DMS153 (cell line): ENCODE measurements around the gene VPS13A.
"Not testable (repeated sequence)": the region's sequence is repeated elsewhere in the genome, so short reads cannot be mapped to it uniquely, and the experiment has no call there.

Source experiments
- DNase-seq: peaks from one replicate; lab custom pipeline; 2025; lab: John Stamatoyannopoulos, UW

The VPS13A gene

GRCh38 chr9:77188242-77188641 lies 10.9 kb downstream of the VPS13A start:
- DNase-seq = no peak

- no peak for DNase-seq
Measured at GRCh38 chr9:77194423-77194822, 17.1 kb downstream of the VPS13A start.

GRCh38 chr9:77210116-77210515 lies 32.8 kb downstream of the VPS13A start:
- DNase-seq = no peak

- no peak for DNase-seq
Measured at GRCh38 chr9:77211561-77211960, 34.2 kb downstream of the VPS13A start.

GRCh38 chr9:77212801-77213200 lies 35.5 kb downstream of the VPS13A start:
- DNase-seq = no peak

GRCh38 chr9:77215874-77216273 lies 38.5 kb downstream of the VPS13A start:
- no peak for DNase-seq

- DNase-seq = no peak
Measured at GRCh38 chr9:77218612-77219011, 41.3 kb downstream of the VPS13A start.

GRCh38 chr9:77221431-77221830 lies 44.1 kb downstream of the VPS13A start:
- no peak for DNase-seq

GRCh38 chr9:77224746-77225312 lies 47.5 kb downstream of the VPS13A start:
- DNase-seq = no peak

- DNase-seq = no peak
Measured at GRCh38 chr9:77236693-77237092, 59.4 kb downstream of the VPS13A start.

- no peak for DNase-seq
Measured at GRCh38 chr9:77237896-77238295, 60.6 kb downstream of the VPS13A start.

- no peak for DNase-seq
Measured at GRCh38 chr9:77251050-77251449, 73.7 kb downstream of the VPS13A start.

- no peak for DNase-seq
Measured at GRCh38 chr9:77257275-77257674, 79.9 kb downstream of the VPS13A start.

- DNase-seq = no peak
Measured at GRCh38 chr9:77261605-77262004, 84.3 kb downstream of the VPS13A start.

- DNase-seq = not testable (repeated sequence)
Measured at GRCh38 chr9:77267762-77268161, 90.4 kb downstream of the VPS13A start.

GRCh38 chr9:77271023-77271690 lies 93.8 kb downstream of the VPS13A start:
- no peak for DNase-seq

GRCh38 chr9:77276799-77277198 lies 99.5 kb downstream of the VPS13A start:
- no peak for DNase-seq

- no peak for DNase-seq
Measured at GRCh38 chr9:77277719-77278118, 100.4 kb downstream of the VPS13A start.

- DNase-seq = no peak
Measured at GRCh38 chr9:77283991-77284390, 106.7 kb downstream of the VPS13A start.

- DNase-seq = no peak
Measured at GRCh38 chr9:77284616-77285015, 107.3 kb downstream of the VPS13A start.

- DNase-seq = no peak
Measured at GRCh38 chr9:77290373-77290772, 113.0 kb downstream of the VPS13A start.

GRCh38 chr9:77291714-77292113 lies 114.4 kb downstream of the VPS13A start:
- DNase-seq = no peak

- no peak for DNase-seq
Measured at GRCh38 chr9:77293949-77294348, 116.6 kb downstream of the VPS13A start.

GRCh38 chr9:77304543-77304942 lies 127.2 kb downstream of the VPS13A start:
- no peak for DNase-seq
